Measurements from ENCODE around the gene EDN1.

Gene EDN1

GRCh38 chr6:12261502-12261901 is 28.7 kb upstream of the EDN1 start:
- no peak for TF ChIP-seq CTCF (IDR thresholded peaks at IDR 0.05; ENCODE audit: low read depth, low read length)
- in situ Hi-C loops (cut with HindIII; ENCODE audit: low sequenced_read_pairs), result no loop called here
- H3K4me3 ChIP-seq (ENCODE audit: low read depth, low read length), result no peak overlapping the region
- DNase-seq (ENCODE audit: low read depth, low spot score), result no peak

GRCh38 chr6:12262236-12263061 is 27.7 kb upstream of the EDN1 start:
- in situ Hi-C loops (cut with HindIII; ENCODE audit: low sequenced_read_pairs), result no loop called here
- no peak for TF ChIP-seq CTCF (IDR thresholded peaks at IDR 0.05; ENCODE audit: low read depth, low read length)
- no peak overlapping the region for H3K4me3 ChIP-seq (ENCODE audit: low read depth, low read length)
- no peak for DNase-seq (ENCODE audit: low read depth, low spot score)

GRCh38 chr6:12263403-12263802 is 26.8 kb upstream of the EDN1 start:
- no peak for TF ChIP-seq CTCF (IDR thresholded peaks at IDR 0.05; ENCODE audit: low read depth, low read length)
- in situ Hi-C loops (cut with HindIII; ENCODE audit: low sequenced_read_pairs), result no loop called here
- DNase-seq (ENCODE audit: low read depth, low spot score), result no peak

GRCh38 chr6:12264671-12265070 is 25.5 kb upstream of the EDN1 start:
- no peak overlapping the region for H3K4me3 ChIP-seq (ENCODE audit: low read depth, low read length)
- in situ Hi-C loops (cut with HindIII; ENCODE audit: low sequenced_read_pairs), result no loop called here
- no peak for DNase-seq (ENCODE audit: low read depth, low spot score)
- no peak for TF ChIP-seq CTCF (IDR thresholded peaks at IDR 0.05; ENCODE audit: low read depth, low read length)

More at GRCh38 chr6:12263403-12263802, 26.8 kb upstream of the EDN1 start:
- H3K4me3 ChIP-seq (ENCODE audit: low read depth, low read length), result no peak overlapping the region

- in situ Hi-C loops (cut with HindIII; ENCODE audit: low sequenced_read_pairs), result no loop called here
- no peak overlapping the region for H3K4me3 ChIP-seq (ENCODE audit: low read depth, low read length)
- TF ChIP-seq CTCF (IDR thresholded peaks at IDR 0.05; ENCODE audit: low read depth, low read length), result no peak
- DNase-seq (ENCODE audit: low read depth, low spot score), result no peak
Observed at GRCh38 chr6:12265296-12265695, 24.9 kb upstream of the EDN1 start.

GRCh38 chr6:12265791-12266190 is 24.4 kb upstream of the EDN1 start:
- no peak overlapping the region for H3K4me3 ChIP-seq (ENCODE audit: low read depth, low read length)
- no peak for TF ChIP-seq CTCF (IDR thresholded peaks at IDR 0.05; ENCODE audit: low read depth, low read length)

More at GRCh38 chr6:12265791-12266190, 24.4 kb upstream of the EDN1 start:
- peak; percentile 40 for DNase-seq (ENCODE audit: low read depth, low spot score)
- in situ Hi-C loops (cut with HindIII; ENCODE audit: low sequenced_read_pairs), result no loop called here

Measured in astrocyte of the spinal cord (primary cell).